ENCODE data around the gene EPHA6.
"Not testable (repeated sequence)": the region's sequence is repeated elsewhere in the genome, so short reads cannot be mapped to it uniquely, and the experiment has no call there.

EPHA6 gene

DNA sequence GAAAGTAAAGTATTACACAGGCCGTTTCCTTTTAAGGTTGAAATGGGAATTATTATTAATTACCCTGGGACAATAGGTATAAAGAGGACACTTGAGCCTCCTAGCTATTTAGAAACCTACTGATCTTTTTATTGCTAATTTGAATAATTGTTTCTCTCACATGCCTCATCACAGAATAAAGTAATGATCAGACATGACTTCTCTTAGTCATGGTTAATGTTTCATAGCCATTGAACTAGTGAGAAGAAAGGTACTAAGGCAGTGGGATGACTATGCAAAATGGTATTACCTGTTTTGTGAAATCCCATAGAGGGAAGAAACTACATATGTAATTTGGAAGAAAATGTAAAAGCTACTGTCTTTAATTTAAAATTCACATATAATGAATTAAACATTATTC is 85.6 kb downstream of the EPHA6 start:
- intact Hi-C loops (cut with DNase I): no loop called here
- DNase-seq: no peak

GRCh38 chr3:96900566-96900965 is 86.2 kb downstream of the EPHA6 start:
- intact Hi-C loops (cut with DNase I): no loop called here
- no peak for DNase-seq

- intact Hi-C loops (cut with DNase I): no loop called here
- DNase-seq: no peak
These were observed 101.1 kb downstream of the EPHA6 start for GRCh38 chr3:96915445-96915844.

DNA sequence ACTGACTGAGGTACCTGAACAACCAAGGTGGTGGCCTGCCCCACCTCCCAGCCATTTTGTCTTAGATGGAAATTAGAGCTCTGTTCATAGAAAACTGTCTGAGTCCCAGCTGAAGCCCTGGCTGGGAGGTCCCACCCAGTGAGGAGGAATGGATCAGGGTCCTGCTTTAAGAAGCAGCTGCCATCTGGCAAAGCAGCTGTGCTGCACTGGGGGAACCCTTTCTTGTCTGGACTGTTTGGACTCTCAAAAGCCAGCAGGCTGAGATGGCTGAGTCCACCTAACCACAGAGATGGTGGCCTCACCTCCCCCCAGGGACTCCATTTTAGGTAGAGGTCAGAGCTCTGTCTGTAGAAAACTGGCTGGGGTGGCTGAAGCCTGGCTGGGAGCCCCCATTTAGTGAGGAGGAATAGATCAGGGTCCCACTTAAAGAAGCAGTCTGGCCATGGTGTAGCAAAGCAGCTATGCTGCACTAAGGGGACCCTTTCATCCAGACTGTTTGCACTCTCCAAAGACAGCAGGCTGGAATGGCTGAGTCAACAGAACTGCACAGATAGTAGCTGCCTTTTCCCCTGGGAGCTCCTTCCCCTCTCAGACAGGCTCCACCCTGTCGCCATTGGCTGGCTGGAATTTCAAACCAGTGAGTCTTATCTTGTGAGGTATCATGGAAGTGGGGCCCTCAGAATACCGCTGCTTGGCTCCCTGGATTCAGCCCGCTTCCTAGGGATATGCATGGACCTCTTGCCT is 116.9 kb downstream of the EPHA6 start:
- peak in 2 of 10 donors; percentile 31 to 43 for DNase-seq
- intact Hi-C loops (cut with DNase I): no loop called here

DNA sequence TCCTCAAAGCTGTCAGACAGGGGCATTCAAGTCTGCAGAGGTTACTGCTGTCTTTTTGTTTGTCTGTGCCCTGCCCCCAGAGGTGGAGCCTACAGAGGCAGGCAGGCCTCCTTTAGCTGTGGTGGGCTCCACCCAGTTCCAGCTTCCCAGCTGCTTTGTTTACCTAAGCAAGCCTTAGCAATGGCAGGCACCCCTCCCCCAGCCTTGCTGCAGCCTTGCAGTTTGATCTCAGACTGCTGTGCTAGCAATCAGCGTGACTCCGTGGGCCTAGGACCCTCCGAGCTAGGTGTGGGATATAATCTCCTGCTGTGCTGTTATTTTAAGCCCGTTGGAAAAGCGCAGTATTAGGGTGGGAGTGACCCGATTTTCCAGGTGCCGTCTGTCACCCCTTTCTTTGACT is 127.7 kb downstream of the EPHA6 start:
- intact Hi-C loops (cut with DNase I); DNase-seq: not testable (repeated sequence)

GRCh38 chr3:96958856-96959255 is 144.5 kb downstream of the EPHA6 start:
- DNase-seq: no peak
- intact Hi-C loops (cut with DNase I): no loop called here

- intact Hi-C loops (cut with DNase I): no loop called here
- no peak for DNase-seq
These were observed 145.1 kb downstream of the EPHA6 start for GRCh38 chr3:96959474-96959873.

DNA sequence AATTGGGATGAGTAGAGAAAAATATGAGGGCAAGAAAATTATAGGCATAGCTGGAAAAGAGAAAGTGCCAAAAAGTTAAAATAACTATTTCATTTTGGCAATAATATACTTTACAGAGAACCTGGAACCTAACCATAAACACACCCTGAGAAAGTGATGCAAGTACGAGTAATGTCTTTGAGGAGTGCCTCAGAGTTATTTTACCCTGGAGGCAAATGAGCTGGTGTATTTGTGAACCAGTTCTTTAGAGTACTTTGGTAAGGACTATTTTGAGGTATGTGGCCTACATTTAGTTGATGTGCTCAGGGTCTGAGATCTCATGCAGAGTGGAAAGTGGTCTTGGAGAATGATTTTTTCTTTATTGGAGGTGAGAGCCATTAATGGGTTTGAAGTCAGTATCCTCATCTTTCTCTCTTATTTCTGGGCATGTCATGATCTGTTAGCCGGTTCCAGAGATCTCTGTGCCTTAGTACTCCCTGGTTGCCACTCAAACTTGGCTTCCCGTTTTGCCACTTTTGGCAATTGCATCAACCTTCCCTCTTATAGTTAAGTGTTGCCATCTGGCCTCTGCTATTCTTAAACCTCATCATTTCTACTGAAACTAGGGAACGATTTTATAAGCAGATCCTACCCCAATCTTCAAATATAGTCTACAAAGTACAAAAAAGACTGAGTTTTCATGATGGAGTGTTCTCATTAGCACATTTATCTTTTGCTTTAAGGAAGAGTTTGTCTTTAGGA is 145.7 kb downstream of the EPHA6 start:
- intact Hi-C loops (cut with DNase I): no loop called here
- DNase-seq: peak in 3 of 10 donors; percentile 4 to 66 (median 7)

DNA sequence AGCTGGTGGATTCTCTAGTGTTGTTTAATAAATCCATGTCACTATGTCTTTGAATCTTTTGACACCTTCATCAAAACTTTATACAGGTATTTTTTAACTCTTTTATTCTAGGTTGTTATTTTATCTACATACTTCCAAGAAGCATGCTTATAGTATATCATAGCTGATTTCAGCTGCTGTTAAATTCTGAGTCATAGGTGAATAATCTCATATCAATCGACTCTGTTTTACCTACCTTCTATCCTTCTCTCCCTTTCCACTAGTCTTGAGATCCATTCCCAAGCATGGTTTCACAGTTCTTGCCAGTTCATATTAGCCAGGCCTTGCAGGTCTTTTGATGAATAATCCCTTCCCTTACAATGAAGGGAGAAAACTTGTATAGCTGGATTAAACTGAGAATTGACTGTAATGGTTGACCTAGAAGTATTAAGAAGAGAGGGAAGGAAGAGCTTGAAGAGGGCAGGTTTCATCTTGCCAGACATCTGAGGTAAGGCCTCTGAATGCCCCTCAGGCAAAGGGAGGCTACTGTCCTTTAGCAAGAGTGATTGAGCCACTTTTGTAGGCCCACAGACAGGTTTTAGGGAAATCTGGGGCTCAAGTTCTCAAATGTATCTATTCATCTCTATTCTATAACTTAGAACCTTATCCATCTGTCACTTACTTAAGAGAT is 146.4 kb downstream of the EPHA6 start:
- no peak for DNase-seq
- intact Hi-C loops (cut with DNase I): no loop called here

- intact Hi-C loops (cut with DNase I): no loop called here
These were observed 147.2 kb downstream of the EPHA6 start for GRCh38 chr3:96961576-96961975.

DNA sequence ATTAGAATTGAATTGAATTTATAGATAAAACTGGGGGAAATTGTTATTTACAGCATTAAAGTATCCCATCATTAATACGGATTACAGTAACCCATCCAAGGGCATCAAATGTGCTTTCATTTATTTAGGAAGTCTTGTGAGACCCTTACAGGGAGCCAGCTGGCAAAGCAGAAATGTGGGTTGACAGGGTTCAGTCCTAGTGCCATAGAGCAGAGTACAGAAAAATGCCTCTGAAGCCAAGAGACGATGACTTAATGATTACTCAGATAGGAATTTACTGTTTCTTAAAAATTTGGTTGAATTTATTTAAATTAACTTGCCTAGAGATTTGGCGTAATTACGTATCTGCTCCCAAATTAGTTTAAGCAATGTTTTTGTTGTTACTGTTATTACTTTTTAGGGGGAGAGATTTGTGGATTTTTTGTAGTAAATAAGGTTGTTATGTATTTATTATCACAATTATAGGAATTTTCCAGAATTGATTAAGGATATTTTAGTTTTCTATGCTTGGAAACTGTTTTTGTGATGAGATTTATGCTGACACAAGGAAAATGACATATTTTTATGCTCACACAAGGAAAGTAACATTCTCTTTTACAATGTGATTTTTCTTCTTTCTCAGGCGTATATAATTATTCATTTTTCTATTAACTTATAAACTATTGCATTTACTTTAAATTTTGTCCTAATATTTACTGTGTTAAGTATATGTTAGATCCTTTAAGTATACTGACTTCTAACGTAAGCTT is 152.0 kb downstream of the EPHA6 start:
- intact Hi-C loops (cut with DNase I): no loop called here
- DNase-seq: no peak

More at GRCh38 chr3:96961576-96961975, 147.2 kb downstream of the EPHA6 start:
- DNase-seq: no peak

DNA sequence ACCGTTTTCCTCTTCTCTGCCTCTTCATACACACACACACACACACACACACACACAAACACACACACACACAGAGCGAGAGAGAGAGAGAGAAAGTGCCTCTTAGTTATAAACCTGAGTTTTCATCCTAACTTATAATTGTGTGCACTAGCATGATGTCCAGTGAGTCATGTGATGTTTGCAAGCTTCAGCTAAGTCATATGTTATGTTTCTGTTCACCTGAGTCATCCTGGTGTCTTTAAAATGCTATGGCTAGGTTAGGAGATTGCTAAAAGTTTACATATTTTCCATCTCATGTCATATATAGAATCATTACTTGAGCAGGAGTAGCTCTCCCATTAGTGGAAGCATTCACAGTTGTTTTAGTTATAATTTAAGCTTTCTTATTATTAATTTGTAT is 155.8 kb downstream of the EPHA6 start:
- DNase-seq: no peak
- intact Hi-C loops (cut with DNase I): no loop called here

DNA sequence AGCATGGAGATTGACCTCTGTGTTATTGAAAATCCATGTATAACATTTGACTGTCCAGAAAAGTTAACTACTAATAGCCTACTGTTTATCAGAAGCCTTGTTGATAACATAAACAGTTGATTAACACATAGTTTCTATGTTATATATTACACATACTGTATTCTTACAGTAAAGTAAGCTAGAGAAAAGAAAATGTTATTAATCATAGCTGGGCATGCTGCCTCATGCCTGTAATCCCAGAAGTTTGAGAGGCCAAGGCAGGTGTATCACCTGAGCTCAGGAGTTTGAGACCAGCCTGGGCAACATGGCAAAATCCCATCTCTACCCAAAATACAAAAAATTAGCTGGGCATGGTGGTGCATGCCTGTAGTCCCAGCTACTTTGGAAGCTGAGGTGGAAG is 163.3 kb downstream of the EPHA6 start:
- intact Hi-C loops (cut with DNase I): no loop called here
- DNase-seq: no peak

GRCh38 chr3:96983716-96984115 is 169.3 kb downstream of the EPHA6 start:
- intact Hi-C loops (cut with DNase I); DNase-seq: not testable (repeated sequence)

DNA sequence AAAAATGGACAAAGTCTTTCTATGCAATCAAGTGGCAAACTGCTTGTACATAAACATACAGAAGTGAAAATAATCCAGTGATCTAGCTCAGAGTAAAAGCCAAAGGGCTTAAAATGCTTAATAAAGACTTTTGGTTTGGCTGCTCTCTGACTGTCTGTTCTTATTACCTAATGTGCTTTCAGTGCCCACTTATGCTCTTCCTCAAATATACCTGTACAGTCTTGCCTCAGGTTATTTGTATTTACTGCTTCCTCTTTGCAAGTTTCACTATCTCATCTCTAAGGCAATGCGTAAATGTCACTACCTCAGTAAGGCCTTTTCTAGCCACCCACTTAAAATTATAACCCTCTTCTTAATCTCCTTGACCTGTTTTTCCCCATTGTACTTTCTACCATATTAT is 171.8 kb downstream of the EPHA6 start:
- intact Hi-C loops (cut with DNase I): no loop called here
- DNase-seq: no peak

- intact Hi-C loops (cut with DNase I): no loop called here
- no peak for DNase-seq
These were observed 176.8 kb downstream of the EPHA6 start for GRCh38 chr3:96991231-96991630.

DNA sequence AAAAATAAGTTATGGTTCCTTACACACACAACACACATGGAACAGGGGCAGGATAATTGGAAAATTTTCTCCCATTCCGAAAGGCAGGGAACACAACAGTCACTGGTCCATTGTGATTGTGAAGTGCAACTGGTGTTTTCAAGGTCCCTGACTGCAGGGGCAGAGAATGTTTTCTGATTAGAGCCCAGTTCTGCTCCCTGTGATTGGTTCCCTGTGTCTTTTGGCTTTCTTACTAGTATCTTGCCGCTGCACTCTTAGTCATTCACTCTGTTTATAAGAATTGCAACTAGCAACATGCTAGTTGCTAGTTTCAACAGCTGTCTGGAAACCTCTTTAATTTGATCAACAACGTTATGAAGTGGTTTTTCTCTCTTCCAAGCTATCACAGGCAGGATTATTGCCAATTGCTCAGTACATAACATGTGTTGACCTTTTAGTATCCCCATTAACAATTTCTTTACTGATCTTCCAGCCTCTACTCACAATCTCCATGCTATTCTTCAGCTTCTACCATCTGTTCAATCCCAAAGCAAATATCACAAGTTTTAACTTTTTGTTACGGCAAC is 177.5 kb downstream of the EPHA6 start:
- DNase-seq: no peak
- intact Hi-C loops (cut with DNase I): no loop called here

- intact Hi-C loops (cut with DNase I): no loop called here
- no peak for DNase-seq
These were observed 180.6 kb downstream of the EPHA6 start for GRCh38 chr3:96994988-96995387.

- no peak for DNase-seq
- intact Hi-C loops (cut with DNase I): no loop called here
These were observed 181.6 kb downstream of the EPHA6 start for GRCh38 chr3:96996009-96996408.

- intact Hi-C loops (cut with DNase I): no loop called here
- no peak for DNase-seq
These were observed 187.2 kb downstream of the EPHA6 start for GRCh38 chr3:97001611-97002010.
